AG04449 (cell line): Measurements from ENCODE around the gene CACNA2D1.

Experiments
- CTCF ChIA-PET: fragments of 350-600 bp; formaldehyde crosslinking; extraction: SDS; loops from one replicate; lab custom pipeline; 2021; ENCODE audit warnings: antibody characterized with exemption; lab: Yijun Ruan, JAX
- POLR2A ChIA-PET: fragments of 400-600, 350-600 bp; formaldehyde crosslinking; extraction: SDS; loops from one replicate; lab custom pipeline; 2020; ENCODE audit warnings: antibody characterized with exemption, inconsistent platforms; lab: Yijun Ruan, JAX
- DNase-seq: peaks from one replicate; pipeline ENCODE4 v3.0.0-alpha.2; 2010; ENCODE audit warnings: low read depth, low spot score
- H3K4me3 ChIP-seq: 2 replicates; pipeline ENCODE4 v1.5.1; 2011; ENCODE audit warnings: low read depth, mild to moderate bottlenecking, control low read depth, low read length
- CTCF ChIP-seq: IDR thresholded peaks from one replicate; pipeline ENCODE4 v1.5.1; 2011; ENCODE audit warnings: mild to moderate bottlenecking, moderate library complexity, low read length, control low read depth, inconsistent platforms; ENCODE audit not compliant: insufficient read depth; ENCODE audit errors: missing control alignments

Gene CACNA2D1

GRCh38 chr7:82085116-82085515 lies 358.5 kb downstream of the CACNA2D1 start:
- POLR2A ChIA-PET, result no interaction called here
- CTCF ChIA-PET, result no interaction called here

GRCh38 chr7:82081644-82082224 lies 361.8 kb downstream of the CACNA2D1 start:
- POLR2A ChIA-PET, result no interaction called here
- CTCF ChIA-PET, result no interaction called here
- no peak for TF ChIP-seq CTCF
- no peak for DNase-seq
- H3K4me3 ChIP-seq, result no peak overlapping the region

More at GRCh38 chr7:82085116-82085515, 358.5 kb downstream of the CACNA2D1 start:
- TF ChIP-seq CTCF, result no peak
- H3K4me3 ChIP-seq, result no peak overlapping the region
- no peak for DNase-seq

GRCh38 chr7:82080254-82080927 lies 363.2 kb downstream of the CACNA2D1 start:
- ChIA-PET CTCF (no interaction called here), POLR2A (no interaction called here)
- TF ChIP-seq CTCF, result no peak
- no peak for DNase-seq
- H3K4me3 ChIP-seq, result no peak overlapping the region

- no peak for DNase-seq
- POLR2A ChIA-PET, result no interaction called here
- no peak overlapping the region for H3K4me3 ChIP-seq
- CTCF ChIA-PET, result no interaction called here
- no peak for TF ChIP-seq CTCF
Measured at GRCh38 chr7:82079527-82079926, 364.1 kb downstream of the CACNA2D1 start.

- no peak for TF ChIP-seq CTCF
- no peak for DNase-seq
- ChIA-PET CTCF (no interaction called here), POLR2A (no interaction called here)
- no peak overlapping the region for H3K4me3 ChIP-seq
Measured at GRCh38 chr7:82078807-82079206, 364.8 kb downstream of the CACNA2D1 start.

- ChIA-PET POLR2A (no interaction called here), CTCF (no interaction called here)
- no peak overlapping the region for H3K4me3 ChIP-seq
- DNase-seq, result no peak
- TF ChIP-seq CTCF, result no peak
Measured at GRCh38 chr7:82071468-82071867, 372.1 kb downstream of the CACNA2D1 start.
